Stimulated activated CD4-positive, alpha-beta T cell treated with anti-CD3 and anti-CD28 coated beads, Interleukin-15, amount 100 ng/mL, for 1 hour (primary cell): ENCODE data around the gene PROCA1.
A peak's percentile ranks its signal among the peaks of the same experiment; 100 is the strongest.
"Not testable (repeated sequence)": the region's sequence is repeated elsewhere in the genome, so short reads cannot be mapped to it uniquely, and the experiment has no call there.

Experiments
- DNase-seq, 2 donors: peaks; one replicate each; pipeline ENCODE4 v3.0.0-alpha.2; 2020; ENCODE audit warnings: low read depth in 1 of 2, low spot score in 1 of 2

PROCA1 gene

GRCh38 chr17:28744104-28744971, 32.6 kb upstream of the PROCA1 start:
- DNase-seq, result peak; percentile 42 to 71

GRCh38 chr17:28743243-28744103, 31.8 kb upstream of the PROCA1 start, which contains the start of gene TRAF4:
TRAF4 (plus strand) TSS chr17:28744011; CDS start chr17:28744113, 102 bp downstream.
- DNase-seq, result peak; percentile 59 to 74

- DNase-seq, result no peak
Measured at GRCh38 chr17:28741358-28742349, 30.0 kb upstream of the PROCA1 start.

GRCh38 chr17:28740406-28741357, 29.0 kb upstream of the PROCA1 start:
- no peak for DNase-seq

GRCh38 chr17:28738680-28739384, 27.1 kb upstream of the PROCA1 start:
- DNase-seq, result peak in 1 of 2 donors; percentile 58

GRCh38 chr17:28737770-28738679, 26.3 kb upstream of the PROCA1 start:
- no peak for DNase-seq

- DNase-seq, result no peak
Measured at GRCh38 chr17:28737316-28737715, 25.6 kb upstream of the PROCA1 start.

- DNase-seq, result not testable (repeated sequence)
Measured at GRCh38 chr17:28735913-28736769, 24.5 kb upstream of the PROCA1 start.

GRCh38 chr17:28735242-28735722, 23.6 kb upstream of the PROCA1 start:
- DNase-seq, result no peak

- DNase-seq, result no peak
Measured at GRCh38 chr17:28734712-28735241, 23.1 kb upstream of the PROCA1 start.

GRCh38 chr17:28733346-28733745, 21.7 kb upstream of the PROCA1 start:
- DNase-seq, result no peak

- DNase-seq, result no peak
Measured at GRCh38 chr17:28729950-28730330, 18.3 kb upstream of the PROCA1 start.

- peak; percentile 98 for DNase-seq
Measured at GRCh38 chr17:28728364-28729200, 16.9 kb upstream of the PROCA1 start, which contains the start of gene NEK8. NEK8 (plus strand) TSS chr17:28728788; CDS start chr17:28728814, 26 bp downstream.

GRCh38 chr17:28726627-28727491, 15.2 kb upstream of the PROCA1 start:
- peak; percentile 81 to 88 for DNase-seq

GRCh38 chr17:28726226-28726626, 14.5 kb upstream of the PROCA1 start, which contains the start of gene TLCD1:
TLCD1 (minus strand) TSS chr17:28726233; CDS start chr17:28726097, 136 bp downstream.
- peak; percentile 44 to 57 for DNase-seq
